K562 (cell line): ENCODE measurements around the gene TMEM117. TPM values are rescaled to one million over a fixed set of nuclear protein-coding genes. Genes with fewer than 3 reads are reported as not detected.

Source experiments
- ATAC-seq: fragments of 200-7000 bp; cut with Tn5 transposase; 3 replicates; pipeline ENCODE4 v1.9.1; 2020; ENCODE audit warnings: moderate library complexity
- BruUV-seq: library from RNA; stranded (reverse); fragments of 400-500 nt; replicated peaks from 2 replicates; lab custom pipeline; 2021; lab: Mats Ljungman, UMichigan
- CTCF ChIA-PET: fragments of 300-600 bp; formaldehyde crosslinking; extraction: SDS; loops from one replicate; lab custom pipeline; 2021; ENCODE audit warnings: low intra/inter-chr PET ratio; lab: Yijun Ruan, JAX
- POLR2A ChIA-PET: fragments of 300-600, 350-650 bp; sonication (Branson Sonifier 250); formaldehyde crosslinking; extraction: SDS; loops from one replicate; lab custom pipeline; 2021; ENCODE audit warnings: antibody characterized with exemption, inconsistent platforms; lab: Yijun Ruan, JAX
- DNase-seq, 4 experiments: peaks; one replicate each; pipeline versions ENCODE4 v3.0.0 to v3.0.0-alpha.2; 2011 to 2018; ENCODE audit warnings: low spot score in 3 of 4, mixed read lengths in 3 of 4; ENCODE audit errors: extremely low read depth in 1 of 4
- FAIRE-seq: peaks from 2 replicates; lab custom pipeline; 2011; peaks lifted over from hg19 to GRCh38; lab: Jason Lieb, UNC
- H2AFZ ChIP-seq: 2 replicates; pipeline ENCODE4 v1.6.0; 2011; ENCODE audit warnings: low read depth, low read length, control low read depth, inconsistent platforms
- H3K27ac ChIP-seq: fragments of 200-600 bp; 3 replicates; pipeline ENCODE4 v1.8.0; 2011; ENCODE audit warnings: low read depth, mild to moderate bottlenecking, control low read depth, inconsistent platforms, low read length, moderate library complexity, mixed read lengths; ENCODE audit errors: extremely low read depth
- H3K27me3 ChIP-seq, 2 experiments: fragments of 300-600 bp in 1 of 2; 2 replicates in 1 of 2; 3 replicates in 1 of 2; pipeline versions ENCODE4 v1.6.0 to v1.8.0; 2011; ENCODE audit warnings: inconsistent platforms in 2 of 2, low read length in 2 of 2, mild to moderate bottlenecking in 1 of 2, mixed read lengths in 1 of 2, moderate library complexity in 1 of 2; ENCODE audit not compliant: control insufficient read depth in 2 of 2, insufficient read depth in 2 of 2
- H3K36me3 ChIP-seq: fragments of 300-600 bp; 3 replicates; pipeline ENCODE4 v1.8.0; 2011; ENCODE audit warnings: mild to moderate bottlenecking, low read length, inconsistent platforms; ENCODE audit not compliant: control insufficient read depth, insufficient read depth
- H3K4me1 ChIP-seq, 2 experiments: fragments of 200-600 bp in 1 of 2; replicated peaks in 1 of 2; 2 replicates in 1 of 2; 3 replicates in 1 of 2; pipeline versions ENCODE4 v1.5.1 to v1.8.0; 2011; ENCODE audit warnings: inconsistent platforms in 2 of 2, low read length in 2 of 2, mild to moderate bottlenecking in 1 of 2, mixed read lengths in 1 of 2, moderate library complexity in 1 of 2; ENCODE audit not compliant: control insufficient read depth in 2 of 2, insufficient read depth in 2 of 2
- H3K4me2 ChIP-seq: 2 replicates; pipeline ENCODE4 v1.6.1; 2011; ENCODE audit warnings: low read length, control low read depth, inconsistent platforms, mixed read lengths; ENCODE audit not compliant: insufficient read depth
- H3K4me3 ChIP-seq: fragments of 200-600 bp; sonication (generic), shearing (Covaris generic); 2 replicates; pipeline ENCODE4 v1.5.1; 2016; ENCODE audit warnings: control low read depth, inconsistent platforms
- H3K79me2 ChIP-seq: fragments of 200-600 bp; 3 replicates; pipeline ENCODE4 v1.8.0; 2011; ENCODE audit warnings: low read length, inconsistent platforms; ENCODE audit not compliant: control insufficient read depth, insufficient read depth
- H3K9ac ChIP-seq, 2 experiments: 2 replicates each; pipeline versions ENCODE4 v1.6.0 to v1.6.1; 2011; ENCODE audit warnings: low read depth in 2 of 2, low read length in 2 of 2, control low read depth in 1 of 2, inconsistent platforms in 1 of 2, mild to moderate bottlenecking in 1 of 2, mixed read lengths in 1 of 2; ENCODE audit not compliant: insufficient read depth in 1 of 2
- H3K9me1 ChIP-seq: one replicate; pipeline ENCODE4 v1.6.0; 2011; ENCODE audit warnings: inconsistent platforms, mild to moderate bottlenecking, low read length, moderate library complexity; ENCODE audit not compliant: control insufficient read depth, insufficient read depth
- H3K9me3 ChIP-seq: replicated peaks from 2 replicates; pipeline ENCODE4 v1.5.1; 2011; ENCODE audit warnings: low read depth, low read length, inconsistent platforms; ENCODE audit not compliant: control insufficient read depth, insufficient read depth
- H4K20me1 ChIP-seq: replicated peaks from 2 replicates; pipeline ENCODE4 v1.6.1; 2011; ENCODE audit warnings: low read length, inconsistent platforms, mixed read lengths; ENCODE audit not compliant: control insufficient read depth, insufficient read depth
- CBFA2T3 ChIP-seq: fragments of 450-650 bp; IDR thresholded peaks from 2 replicates; pipeline ENCODE4 v1.6.1; 2017
- FOXA1 ChIP-seq: fragments of 450-650 bp; IDR thresholded peaks from 2 replicates; pipeline ENCODE4 v1.6.1; 2016; ENCODE audit warnings: mild to moderate bottlenecking, borderline replicate concordance
- HNRNPUL1 ChIP-seq: fragments of 200-400 bp; formaldehyde crosslinking; IDR thresholded peaks from 2 replicates; pipeline ENCODE4 v1.6.1; 2017; ENCODE audit warnings: low read length
- KLF10 ChIP-seq: fragments of 250-450 bp; sonication (Bioruptor Pico); IDR thresholded peaks from 2 replicates; pipeline ENCODE4 v1.6.1; 2021; ENCODE audit warnings: matching md5 sums
- MAFG ChIP-seq: fragments of 450-650 bp; conservative IDR thresholded peaks from 2 replicates; pipeline ENCODE4 v1.6.1; 2016; ENCODE audit warnings: missing genetic modification characterization, missing compliant biosample characterization
- MTA3 ChIP-seq: fragments of 450-650 bp; formaldehyde crosslinking; IDR thresholded peaks from 2 replicates; pipeline ENCODE4 v1.6.1; 2017; ENCODE audit warnings: mild to moderate bottlenecking, borderline replicate concordance
- RBM15 ChIP-seq: fragments of 200-400 bp; formaldehyde crosslinking; IDR thresholded peaks from 2 replicates; pipeline ENCODE4 v1.6.1; 2018; ENCODE audit warnings: mild to moderate bottlenecking, low read length, moderate library complexity; ENCODE audit not compliant: insufficient read depth
- SIN3B ChIP-seq: fragments of 450-650 bp; IDR thresholded peaks from 2 replicates; pipeline ENCODE4 v1.6.1; 2017; ENCODE audit warnings: low read depth, mild to moderate bottlenecking, moderate library complexity
- ZNF23 ChIP-seq: fragments of 250-450 bp; sonication (Bioruptor Pico); IDR thresholded peaks from 2 replicates; pipeline ENCODE4 v1.4.0; 2020; ENCODE audit warnings: mild to moderate bottlenecking
- ZNF436 ChIP-seq: fragments of 250-450, 450-650 bp; sonication (Bioruptor Pico); formaldehyde crosslinking; IDR thresholded peaks from 2 replicates; pipeline ENCODE4 v1.7.0; 2020; ENCODE audit warnings: mild to moderate bottlenecking
- WGBS: fragments of 100-300 bp; shearing (Covaris generic); methylation state at CpG from one replicate; pipeline ENCODE4 v1.1.6; 2016; ENCODE audit warnings: low coverage, mixed read lengths; ENCODE audit not compliant: insufficient coverage; ENCODE audit errors: missing lambda C conversion rate; 5-methylcytosine and 5-hydroxymethylcytosine counted together
- in situ Hi-C: fragments of 300-500 bp; cut with MboI; formaldehyde crosslinking; loops from 4 replicates; pipeline ENCODE4 v1.15.0; 2018; ENCODE audit warnings: inconsistent platforms, mixed read lengths
- intact Hi-C: fragments of 100-400 bp; cut with micrococcal nuclease; formaldehyde crosslinking; loops from 2 replicates; pipeline ENCODE4 v1.14.2; 2022
- polyA plus RNA-seq, 8 experiments: library from polyadenylated mRNA; depleted of rRNA in 4 of 8; stranded (reverse) in 5 of 8; unstranded in 3 of 8; fragments of >200 nt; fragmentation: Nextera tagmentation in 2 of 8; fragmentation: Illumina TruSeq in 1 of 8; extraction: Ambion mirVana in 2 of 8; extraction: Trizol in 1 of 8; gene quantifications; 2 replicates each; pipeline versions ENCODE4 v1.2.1 to v1.2.3, GENCODE V29; 2011 to 2014; ENCODE audit warnings: inconsistent platforms in 1 of 8, missing spikeins in 1 of 8
- total RNA-seq, 7 experiments: library from RNA; depleted of rRNA in 6 of 7; stranded (reverse); fragments of >200 nt in 6 of 7; fragmentation: Illumina TruSeq in 2 of 7; extraction: Trizol in 2 of 7; gene quantifications; 2 replicates each; pipeline versions ENCODE4 v1.2.1 to v1.2.3, GENCODE V29; 2011 to 2021; ENCODE audit warnings: low replicate concordance in 1 of 7
- TF ChIP-seq, protein P1 (sequence below), 2 experiments: IDR thresholded peaks in 1 of 2; conservative IDR thresholded peaks in 1 of 2; 2 replicates each; pipeline ENCODE4 v1.6.1; 2016; ENCODE audit warnings: low read depth in 2 of 2, mild to moderate bottlenecking in 1 of 2, missing compliant biosample characterization in 1 of 2, missing genetic modification characterization in 1 of 2, moderate library complexity in 1 of 2

The TMEM117 gene
- total and polyA plus RNA-seq, 9 of the 15 experiments (the other 6 are each of a cell fraction or from before 2014, with no cell fraction given) = 0.31 to 2.8 (median 1.0) TPM

GRCh38 chr12:44357494-44357893 lies 521.6 kb downstream of the TMEM117 start (continued):
- TF ChIP-seq, protein P1, sequence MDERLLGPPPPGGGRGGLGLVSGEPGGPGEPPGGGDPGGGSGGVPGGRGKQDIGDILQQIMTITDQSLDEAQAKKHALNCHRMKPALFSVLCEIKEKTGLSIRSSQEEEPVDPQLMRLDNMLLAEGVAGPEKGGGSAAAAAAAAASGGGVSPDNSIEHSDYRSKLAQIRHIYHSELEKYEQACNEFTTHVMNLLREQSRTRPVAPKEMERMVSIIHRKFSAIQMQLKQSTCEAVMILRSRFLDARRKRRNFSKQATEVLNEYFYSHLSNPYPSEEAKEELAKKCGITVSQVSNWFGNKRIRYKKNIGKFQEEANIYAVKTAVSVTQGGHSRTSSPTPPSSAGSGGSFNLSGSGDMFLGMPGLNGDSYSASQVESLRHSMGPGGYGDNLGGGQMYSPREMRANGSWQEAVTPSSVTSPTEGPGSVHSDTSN (CRISPR knock-in tag; IDR thresholded peaks at IDR 0.05; ENCODE audit: low read depth) = no peak
- TF ChIP-seq, protein P1 (tag; conservative IDR thresholded peaks at IDR 0.05; ENCODE audit: low read depth) = no peak
- TF ChIP-seq FOXA1 (no peak), MAFG (tag) (no peak), KLF10 (CRISPR knock-in tag) (no peak), RBM15 (no peak), CBFA2T3 (no peak), HNRNPUL1 (no peak), ZNF23 (CRISPR knock-in tag) (no peak), SIN3B (no peak), ZNF436 (CRISPR knock-in tag) (no peak)

DNA sequence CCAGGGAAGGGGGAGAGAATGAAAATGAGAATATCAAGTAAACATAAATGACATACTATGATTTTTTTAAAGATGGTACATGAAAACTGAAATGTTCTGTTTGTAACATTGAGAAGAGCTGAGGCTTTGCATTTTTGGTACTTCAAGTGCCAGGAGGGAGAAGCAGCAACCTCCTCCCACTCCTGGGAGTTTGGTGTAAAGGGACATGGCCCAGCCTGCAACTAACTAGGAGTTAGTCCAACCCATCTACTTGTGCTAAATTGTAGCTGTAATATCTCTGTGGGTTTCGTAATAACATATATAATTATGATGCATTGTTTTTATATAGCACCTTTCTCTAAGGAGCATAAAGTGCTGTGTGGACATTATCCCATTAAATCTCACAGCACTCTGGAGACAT lies 522.8 kb downstream of the TMEM117 start:
- no peaks in the 10 kb centered on the region for H3K4me1 ChIP-seq
- no peak overlapping the region for H3K27ac ChIP-seq
- TF ChIP-seq MTA3 = no peak
- 0% methylated on average over 1 of the region's 1 CpG for WGBS
- ATAC-seq (no peak), FAIRE-seq (no peak), DNase-seq (no peak)
- no peaks in the 10 kb centered on the region for H3K9me3 ChIP-seq
- no TSS peak for BruUV-seq
- POLR2A ChIA-PET = no interaction called here
- no peaks in the 10 kb centered on the region for H3K79me2 ChIP-seq
- in situ Hi-C loops = no loop called here
- no peaks in the 10 kb centered on the region for H3K9me1 ChIP-seq
- CTCF ChIA-PET = no interaction called here
- H3K4me3 ChIP-seq = no peak overlapping the region
- no peak overlapping the region for H3K4me2 ChIP-seq
- no peaks in the 10 kb centered on the region for H3K36me3 ChIP-seq
- no peak overlapping the region for H2AFZ ChIP-seq
- H4K20me1 ChIP-seq = no peaks in the 10 kb centered on the region
- no peak overlapping the region for H3K9ac ChIP-seq
- intact Hi-C loops = no loop called here
- no peaks in the 10 kb centered on the region for H3K27me3 ChIP-seq
